Sigmoid colon (tissue), 7 donors: ENCODE results near the gene PTPN21. TPM values are rescaled to one million over a fixed set of nuclear protein-coding genes. Genes with fewer than 3 reads are reported as not detected.

Experiments used
- DNase-seq: peaks from one replicate; pipeline ENCODE4 v3.0.0-alpha.2; 2019
- H3K27ac ChIP-seq, 4 donors: fragments of 200-600 bp; sonication (generic); one replicate each; pipeline ENCODE4 v1.5.1; 2016 to 2019; ENCODE audit warnings: mild to moderate bottlenecking in 1 of 4
- H3K27me3 ChIP-seq, 3 donors: fragments of 200-600 bp; sonication (generic); one replicate each; pipeline ENCODE4 v1.5.1; 2019; ENCODE audit warnings: mild to moderate bottlenecking in 1 of 3
- H3K36me3 ChIP-seq, 4 donors: fragments of 200-600 bp; sonication (generic); one replicate each; pipeline ENCODE4 v1.5.1; 2016 to 2019
- H3K4me1 ChIP-seq, 4 donors: fragments of 200-600 bp; sonication (generic); one replicate each; pipeline ENCODE4 v1.5.1; 2017 to 2019
- H3K4me3 ChIP-seq, 4 donors: fragments of 200-600 bp; sonication (generic); one replicate each; pipeline ENCODE4 v1.5.1; 2017 to 2019; ENCODE audit warnings: mild to moderate bottlenecking in 2 of 4, moderate library complexity in 1 of 4
- H3K9me3 ChIP-seq, 4 donors: fragments of 200-600 bp in 3 of 4; sonication (generic) in 3 of 4; one replicate each; pipeline versions ENCODE4 v1.5.1 to v1.6.1; 2013 to 2019
- CTCF ChIP-seq, 4 experiments: fragments of 450-650 bp in 3 of 4; fragments of 200-600 bp in 1 of 4; IDR thresholded peaks; one replicate each; pipeline ENCODE4 v1.5.1; 2016 to 2019; ENCODE audit warnings: antibody characterized with exemption in 4 of 4, mild to moderate bottlenecking in 3 of 4, moderate library complexity in 2 of 4
- EP300 ChIP-seq, 4 donors: sonication (generic); formaldehyde crosslinking; IDR thresholded peaks; one replicate each; pipeline ENCODE4 v1.6.1; 2017; ENCODE audit warnings: antibody characterized with exemption in 4 of 4
- POLR2A ChIP-seq, 2 donors: fragments of 450-650 bp; IDR thresholded peaks; one replicate each; pipeline ENCODE4 v1.6.1; 2016; ENCODE audit warnings: antibody characterized with exemption in 2 of 2, mild to moderate bottlenecking in 2 of 2, moderate library complexity in 2 of 2
- POLR2AphosphoS5 ChIP-seq, 4 donors: sonication (generic); formaldehyde crosslinking; IDR thresholded peaks; one replicate each; pipeline ENCODE4 v1.6.1; 2017; ENCODE audit warnings: antibody characterized with exemption in 4 of 4
- WGBS, 2 donors: extraction: QIAGEN DNeasy Blood & Tissue Kit; methylation state at CpG; one replicate each; pipeline ENCODE4 v1.1.7; 2013; 5-methylcytosine and 5-hydroxymethylcytosine counted together
- intact Hi-C: fragments of 100-400 bp; cut with DNase I; formaldehyde crosslinking; loops from one replicate; pipeline ENCODE4 v1.15.1; 2023
- polyA plus RNA-seq, 3 donors: library from polyadenylated mRNA; stranded (reverse); fragments of 200-250 nt; gene quantifications; one replicate each; pipeline ENCODE4 v1.2.3, GENCODE V29; 2013
- total RNA-seq, 4 donors: library from RNA; depleted of rRNA; stranded (reverse); fragments of >200 nt; gene quantifications; one replicate each; pipeline ENCODE4 v1.1.0, GENCODE V29; 2016
- donor health status: healthy with polysubstance abuse.
- donor health status: Bipolar disorder and iron deficiency.
- donor health status: healthy.

The PTPN21 gene
- total and polyA plus RNA-seq, 7 donors: 7.3 to 29.1 (median 13.7) TPM

GRCh38 chr14:88473791-88474190 is 81.0 kb downstream of the PTPN21 start:
- H3K4me1 ChIP-seq: no peaks in the 10 kb centered on the region
- TF ChIP-seq POLR2A (IDR thresholded peaks at IDR 0.05): no peak
- TF ChIP-seq EP300 (IDR thresholded peaks at IDR 0.05): no peak
- peaks cover 7 to 73% (median 17%) of the 10 kb centered on the region in 4 donors for H3K36me3 ChIP-seq
- H3K27ac ChIP-seq: no peak overlapping the region
- H3K9me3 ChIP-seq: no peaks in the 10 kb centered on the region
- no peak for DNase-seq
- H3K4me3 ChIP-seq: no peak overlapping the region
- intact Hi-C loops: no loop called here
- 15 to 59% methylated on average over 1 of the region's 1 CpG for WGBS, 2 donors
- no peaks in the 10 kb centered on the region for H3K27me3 ChIP-seq

GRCh38 chr14:88470542-88471440 is 84.0 kb downstream of the PTPN21 start:
- Histone ChIP-seq H3K27ac (no peak overlapping the region), H3K9me3 (no peaks in the 10 kb centered on the region), H3K4me1 (peaks cover 0 to 6% (median 0%) of the 10 kb centered on the region in 4 donors), H3K27me3 (no peaks in the 10 kb centered on the region), H3K36me3 (peaks cover 9 to 78% (median 22%) of the 10 kb centered on the region in 4 donors), H3K4me3 (no peak overlapping the region)
- no peak for TF ChIP-seq POLR2A (IDR thresholded peaks at IDR 0.05)
- DNase-seq: no peak
- intact Hi-C loops: no loop called here
- 91 to 92% methylated on average over 7 of the region's 7 CpGs for WGBS, 2 donors

GRCh38 chr14:88468406-88468805 is 86.4 kb downstream of the PTPN21 start:
- H3K27me3 ChIP-seq: no peaks in the 10 kb centered on the region
- no peaks in the 10 kb centered on the region for H3K9me3 ChIP-seq
- intact Hi-C loops: no loop called here
- TF ChIP-seq POLR2AphosphoS5 (IDR thresholded peaks at IDR 0.05) (no peak), CTCF (IDR thresholded peaks at IDR 0.05) (no peak), POLR2A (IDR thresholded peaks at IDR 0.05) (no peak), EP300 (IDR thresholded peaks at IDR 0.05) (no peak)
- no peak overlapping the region for H3K4me3 ChIP-seq
- WGBS, 2 donors: 86% methylated on average over 1 of the region's 1 CpG
- DNase-seq: no peak
- H3K4me1 ChIP-seq: peaks cover 0 to 6% (median 0%) of the 10 kb centered on the region in 4 donors
- H3K36me3 ChIP-seq: peaks cover 9 to 94% (median 26%) of the 10 kb centered on the region in 4 donors
- no peak overlapping the region for H3K27ac ChIP-seq

- intact Hi-C loops: no loop called here
- Histone ChIP-seq H3K27me3 (no peaks in the 10 kb centered on the region), H3K4me3 (no peak overlapping the region), H3K9me3 (peaks cover 0 to 6% (median 3%) of the 10 kb centered on the region in 4 donors), H3K4me1 (peaks cover 0 to 2% (median 0%) of the 10 kb centered on the region in 4 donors), H3K27ac (no peak overlapping the region), H3K36me3 (peaks cover 5 to 65% (median 19%) of the 10 kb centered on the region in 4 donors)
- no peak for DNase-seq
- TF ChIP-seq POLR2A (IDR thresholded peaks at IDR 0.05): no peak
- no peak for TF ChIP-seq CTCF (IDR thresholded peaks at IDR 0.05)
- no peak for TF ChIP-seq POLR2AphosphoS5 (IDR thresholded peaks at IDR 0.05)
- TF ChIP-seq EP300 (IDR thresholded peaks at IDR 0.05): no peak
- 64 to 82% methylated on average over 4 of the region's 4 CpGs for WGBS, 2 donors
Observed at GRCh38 chr14:88463318-88463717, 91.5 kb downstream of the PTPN21 start.

- DNase-seq: no peak
- Histone ChIP-seq H3K27ac (no peak overlapping the region), H3K4me3 (no peak overlapping the region), H3K36me3 (peaks cover 0 to 40% (median 3%) of the 10 kb centered on the region in 4 donors), H3K4me1 (no peaks in the 10 kb centered on the region), H3K27me3 (no peaks in the 10 kb centered on the region), H3K9me3 (no peaks in the 10 kb centered on the region)
- WGBS, 2 donors: 89 to 93% methylated on average over 2 of the region's 2 CpGs
- no peak for TF ChIP-seq POLR2A (IDR thresholded peaks at IDR 0.05)
- no peak for TF ChIP-seq CTCF (IDR thresholded peaks at IDR 0.05)
- no peak for TF ChIP-seq POLR2AphosphoS5 (IDR thresholded peaks at IDR 0.05)
- no peak for TF ChIP-seq EP300 (IDR thresholded peaks at IDR 0.05)
- intact Hi-C loops: no loop called here
Observed at GRCh38 chr14:88454886-88455285, 99.9 kb downstream of the PTPN21 start.
